GM21528 (cell line): ENCODE measurements around the gene CPM.

Experiments
- ATAC-seq: cut with Tn5 transposase; IDR thresholded peaks from one replicate; pipeline ENCODE4 v1.9.1; 2021; ENCODE audit warnings: mild to moderate bottlenecking, moderate library complexity; ENCODE audit not compliant: unreplicated experiment, low FRiP score

The CPM gene

GRCh38 chr12:68910128-68910527 is 22.8 kb downstream of the CPM start:
- ATAC-seq, result no peak

GRCh38 chr12:68908076-68908475 is 24.9 kb downstream of the CPM start:
- no peak for ATAC-seq

- no peak for ATAC-seq
These were observed 27.2 kb downstream of the CPM start for GRCh38 chr12:68905733-68906132.

GRCh38 chr12:68904351-68904962 is 28.5 kb downstream of the CPM start:
- no peak for ATAC-seq

GRCh38 chr12:68903511-68903910 is 29.5 kb downstream of the CPM start:
- no peak for ATAC-seq

GRCh38 chr12:68901551-68901950 is 31.4 kb downstream of the CPM start:
- ATAC-seq, result no peak

GRCh38 chr12:68901145-68901544 is 31.8 kb downstream of the CPM start:
- no peak for ATAC-seq

GRCh38 chr12:68900241-68900640 is 32.7 kb downstream of the CPM start:
- no peak for ATAC-seq

- no peak for ATAC-seq
These were observed 33.7 kb downstream of the CPM start for GRCh38 chr12:68899251-68899771.

- no peak for ATAC-seq
These were observed 36.0 kb downstream of the CPM start for GRCh38 chr12:68896881-68897540.

GRCh38 chr12:68894276-68894855 is 38.6 kb downstream of the CPM start:
- no peak for ATAC-seq

- no peak for ATAC-seq
These were observed 39.2 kb downstream of the CPM start for GRCh38 chr12:68893741-68894140.

GRCh38 chr12:68893201-68893600 is 39.8 kb downstream of the CPM start:
- no peak for ATAC-seq

GRCh38 chr12:68891141-68891540 is 41.8 kb downstream of the CPM start:
- no peak for ATAC-seq

- no peak for ATAC-seq
These were observed 42.3 kb downstream of the CPM start for GRCh38 chr12:68890701-68891113.

- no peak for ATAC-seq
These were observed 44.7 kb downstream of the CPM start for GRCh38 chr12:68888243-68888642.

GRCh38 chr12:68887641-68888040 is 45.3 kb downstream of the CPM start:
- no peak for ATAC-seq

GRCh38 chr12:68886636-68887572 is 46.1 kb downstream of the CPM start:
- no peak for ATAC-seq

- no peak for ATAC-seq
These were observed 47.6 kb downstream of the CPM start for GRCh38 chr12:68885381-68885780.

GRCh38 chr12:68884251-68884650 is 48.7 kb downstream of the CPM start:
- ATAC-seq, result no peak

- ATAC-seq, result no peak
These were observed 49.8 kb downstream of the CPM start for GRCh38 chr12:68883151-68883550.
